ENCODE data around the gene DHX40.
"Not testable (repeated sequence)": the region's sequence is repeated elsewhere in the genome, so short reads cannot be mapped to it uniquely, and the experiment has no call there.

The DHX40 gene

DNA sequence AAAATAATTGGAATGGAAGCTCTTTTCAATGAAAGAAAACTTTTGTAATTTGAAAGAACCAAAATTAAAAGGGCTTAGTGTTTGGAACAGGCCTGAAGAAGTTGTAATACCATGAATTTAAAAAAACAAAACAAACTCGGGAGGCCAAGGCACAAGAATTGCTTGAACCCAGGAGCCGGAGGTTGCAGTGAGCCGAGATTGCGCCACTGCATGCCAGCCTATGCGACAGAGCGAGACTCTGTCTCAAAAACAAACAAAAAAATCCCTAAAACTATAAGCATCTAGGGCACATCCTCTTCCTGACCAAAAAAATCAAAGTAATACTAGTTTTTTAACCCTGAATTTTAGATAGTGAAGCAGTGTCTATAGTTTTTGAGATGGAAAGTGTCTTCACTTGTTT is 67.0 kb downstream of the DHX40 start:
- H3K27ac Mint-ChIP-seq: no peak overlapping the region

DNA sequence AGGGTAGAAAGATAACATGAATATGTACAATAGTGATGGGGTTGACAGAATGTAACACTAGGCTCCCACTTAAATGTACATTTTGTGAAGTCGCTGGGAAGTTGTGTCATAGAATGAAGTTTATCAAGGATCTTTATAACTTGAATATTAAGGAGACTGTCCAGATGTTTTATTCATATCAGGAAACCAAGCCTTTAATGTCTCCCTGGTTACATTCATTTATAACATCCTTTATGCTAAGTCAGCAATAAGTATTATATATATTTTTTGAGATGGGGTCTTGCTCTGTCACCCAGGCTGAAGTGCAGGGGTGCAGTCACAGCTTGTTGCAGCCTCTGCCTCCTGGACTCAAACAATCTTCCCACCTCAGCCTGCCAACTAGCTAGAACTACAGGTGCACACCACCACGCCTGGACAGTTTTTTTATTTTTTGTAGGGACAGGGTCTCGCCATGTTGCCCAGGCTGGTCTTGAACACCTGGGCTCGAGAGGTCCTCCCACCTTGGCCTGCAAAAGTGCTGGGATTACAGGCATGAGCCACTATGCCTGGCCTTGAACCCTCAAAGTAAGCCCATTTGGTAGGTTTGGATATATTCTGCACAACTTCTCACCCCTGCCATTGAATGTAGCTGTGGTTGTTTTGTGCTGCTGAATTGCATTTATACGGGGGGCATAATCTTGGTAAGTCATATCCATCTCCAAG is 68.4 kb downstream of the DHX40 start:
- Mint-ChIP-seq H3K27ac (no peak overlapping the region), H3K9me3 (no peaks in the 10 kb centered on the region), H3K4me1 (ENCODE audit: low read depth) (peaks cover 66% of the 10 kb centered on the region), H3K4me3 (no peak overlapping the region), H3K36me3 (ENCODE audit: low read depth) (peaks cover 25% of the 10 kb centered on the region), H3K27me3 (no peaks in the 10 kb centered on the region)

More for the DNA sequence above, 67.0 kb downstream of the DHX40 start:
- peaks cover 37% of the 10 kb centered on the region for H3K36me3 Mint-ChIP-seq (ENCODE audit: low read depth)
- no peak overlapping the region for H3K4me3 Mint-ChIP-seq
- peaks cover 69% of the 10 kb centered on the region for H3K4me1 Mint-ChIP-seq (ENCODE audit: low read depth)
- no peaks in the 10 kb centered on the region for H3K27me3 Mint-ChIP-seq
- no peaks in the 10 kb centered on the region for H3K9me3 Mint-ChIP-seq

DNA sequence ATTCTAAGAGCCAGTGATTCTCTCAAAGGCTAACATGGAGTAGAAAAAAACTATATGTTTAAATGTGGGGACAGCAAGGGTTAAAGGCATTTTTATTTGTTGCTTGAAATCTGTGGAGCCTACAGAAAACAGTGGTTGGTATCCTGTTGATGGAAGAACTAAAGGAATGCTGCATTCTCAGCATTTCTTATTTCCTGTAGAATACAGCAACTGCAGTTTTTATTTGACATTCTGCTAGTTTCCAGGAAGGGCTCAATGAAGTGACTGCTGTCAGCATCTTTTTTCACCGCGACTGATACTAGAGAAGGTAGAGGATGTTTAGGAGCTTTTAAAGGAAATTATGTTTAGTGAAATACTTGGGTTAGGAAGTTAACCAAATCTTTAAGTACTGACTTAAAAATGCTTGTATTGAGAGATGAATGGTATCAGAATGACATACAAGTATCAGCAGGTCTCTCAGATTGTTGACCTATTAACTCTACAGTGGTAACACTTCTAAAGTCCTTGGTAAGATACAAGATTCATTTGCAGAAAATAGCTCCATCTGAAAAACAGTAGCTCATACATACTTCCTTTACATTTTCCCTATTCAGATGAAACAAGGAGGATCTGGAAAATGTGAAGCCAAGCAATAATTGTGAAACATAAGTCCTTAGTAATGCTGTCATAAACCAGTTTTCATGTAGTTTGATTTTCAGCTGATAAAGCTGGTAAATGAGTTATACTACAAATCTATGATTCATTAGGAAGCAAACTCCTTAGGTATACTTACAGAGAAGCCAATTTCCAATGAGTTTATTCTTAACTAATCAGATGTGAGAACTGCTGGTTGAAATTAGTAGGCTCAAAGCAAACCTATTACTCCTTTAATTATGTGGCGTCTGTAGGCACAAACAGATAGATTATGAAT is 69.5 kb downstream of the DHX40 start:
- H3K27me3 Mint-ChIP-seq: no peaks in the 10 kb centered on the region
- H3K27ac Mint-ChIP-seq: peak overlapping the region; percentile 57
- peaks cover 60% of the 10 kb centered on the region for H3K4me1 Mint-ChIP-seq (ENCODE audit: low read depth)
- no peaks in the 10 kb centered on the region for H3K9me3 Mint-ChIP-seq
- H3K4me3 Mint-ChIP-seq: no peak overlapping the region
- H3K36me3 Mint-ChIP-seq (ENCODE audit: low read depth): peaks cover 15% of the 10 kb centered on the region

DNA sequence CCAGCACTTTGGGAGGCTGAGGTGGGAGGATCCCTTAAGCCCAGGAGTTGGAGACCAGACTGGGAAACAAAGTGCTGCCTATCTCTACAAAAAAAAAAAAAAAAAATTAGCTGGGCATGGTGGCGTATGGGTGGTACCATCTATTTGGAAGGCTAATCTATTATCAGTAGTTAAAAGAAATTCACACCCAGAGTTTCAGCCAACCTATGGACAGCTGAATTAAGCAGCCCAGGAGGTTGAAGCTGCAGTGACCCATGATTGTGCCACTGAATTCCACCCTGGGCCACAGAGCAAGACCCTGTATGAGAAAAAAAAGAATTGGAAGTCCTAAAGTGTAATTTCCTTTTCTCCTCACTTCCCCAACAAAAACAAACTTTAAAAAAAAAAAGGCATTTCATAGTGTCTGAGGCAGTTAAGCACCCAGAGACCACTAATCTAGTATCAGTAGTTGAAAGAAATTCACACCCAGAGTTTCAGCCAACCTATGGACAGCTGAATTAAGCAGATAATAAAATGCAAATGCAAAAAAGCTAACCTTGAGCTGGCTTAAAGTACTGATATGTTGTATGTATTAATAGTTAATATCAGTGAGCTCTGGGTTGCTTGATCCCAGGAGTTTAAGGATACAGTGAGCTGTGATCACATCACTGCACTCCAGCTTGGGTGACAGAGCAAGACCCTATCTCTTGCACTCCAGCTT is 72.4 kb downstream of the DHX40 start:
- Mint-ChIP-seq H3K9me3 (no peaks in the 10 kb centered on the region), H3K36me3 (ENCODE audit: low read depth) (no peaks in the 10 kb centered on the region), H3K27me3 (no peaks in the 10 kb centered on the region), H3K4me3 (no peak overlapping the region), H3K4me1 (ENCODE audit: low read depth) (peaks cover 66% of the 10 kb centered on the region), H3K27ac (peak overlapping the region; percentile 5)

DNA sequence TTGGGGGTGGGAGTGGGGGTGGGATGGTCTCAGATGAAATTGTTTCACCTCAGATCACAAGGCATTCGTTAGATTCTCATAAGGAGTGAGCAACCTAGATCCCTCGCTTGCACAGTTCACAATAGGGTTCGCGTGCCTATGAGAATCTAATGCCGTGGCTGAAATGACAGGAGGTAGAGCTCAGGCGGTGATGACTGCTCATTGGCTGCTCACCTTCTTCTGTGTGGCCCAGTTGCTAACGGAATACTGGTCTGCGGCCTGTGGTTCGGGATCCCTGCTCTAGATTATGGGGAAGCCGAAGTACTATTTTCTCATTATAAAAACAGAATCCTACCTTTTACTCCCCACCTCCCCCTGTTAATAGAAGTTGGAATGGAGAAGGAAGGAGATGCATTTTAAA is 73.1 kb downstream of the DHX40 start:
- Mint-ChIP-seq H3K36me3 (ENCODE audit: low read depth) (peaks cover 3% of the 10 kb centered on the region), H3K4me3 (no peak overlapping the region), H3K9me3 (no peaks in the 10 kb centered on the region), H3K27me3 (no peaks in the 10 kb centered on the region), H3K27ac (no peak overlapping the region), H3K4me1 (ENCODE audit: low read depth) (peaks cover 66% of the 10 kb centered on the region)

DNA sequence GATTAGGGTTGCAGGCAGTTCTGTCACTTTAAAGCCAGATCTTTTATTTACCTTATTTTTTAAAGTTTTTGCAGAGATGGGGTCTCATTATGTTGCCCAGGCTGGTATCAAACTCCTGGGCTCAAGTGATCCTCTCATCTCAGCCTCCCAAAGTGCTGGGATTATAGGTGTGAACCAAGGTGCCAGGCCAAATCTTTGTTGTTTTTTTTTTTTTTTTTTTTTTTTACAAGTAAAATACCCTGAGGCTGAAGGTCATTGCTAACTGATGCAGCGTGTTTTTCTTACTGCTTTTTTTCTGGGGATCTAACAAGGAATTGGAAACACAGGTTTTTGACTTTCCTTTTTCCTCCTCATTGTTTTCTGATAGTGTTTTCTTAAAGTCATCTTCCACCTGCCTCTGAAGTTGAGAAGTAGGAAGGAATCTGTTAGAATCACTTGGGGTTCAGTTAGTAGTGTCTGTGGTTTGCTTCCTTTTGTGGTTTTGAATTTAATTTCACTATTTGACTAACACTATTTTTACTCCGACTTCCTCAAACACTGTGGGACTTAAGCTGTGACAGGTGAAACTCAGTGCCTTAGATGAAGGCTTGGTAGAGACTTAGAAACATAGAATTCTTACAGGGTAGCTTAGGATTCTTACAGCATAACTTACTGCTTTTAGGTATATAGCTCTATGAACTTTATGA is 76.5 kb downstream of the DHX40 start:
- no peaks in the 10 kb centered on the region for H3K9me3 Mint-ChIP-seq
- H3K36me3 Mint-ChIP-seq (ENCODE audit: low read depth): peaks cover 22% of the 10 kb centered on the region
- H3K27me3 Mint-ChIP-seq: no peaks in the 10 kb centered on the region
- peak overlapping the region; percentile 51 for H3K4me3 Mint-ChIP-seq
- peaks cover 64% of the 10 kb centered on the region for H3K4me1 Mint-ChIP-seq (ENCODE audit: low read depth)
- peak overlapping the region; percentile 64 for H3K27ac Mint-ChIP-seq

DNA sequence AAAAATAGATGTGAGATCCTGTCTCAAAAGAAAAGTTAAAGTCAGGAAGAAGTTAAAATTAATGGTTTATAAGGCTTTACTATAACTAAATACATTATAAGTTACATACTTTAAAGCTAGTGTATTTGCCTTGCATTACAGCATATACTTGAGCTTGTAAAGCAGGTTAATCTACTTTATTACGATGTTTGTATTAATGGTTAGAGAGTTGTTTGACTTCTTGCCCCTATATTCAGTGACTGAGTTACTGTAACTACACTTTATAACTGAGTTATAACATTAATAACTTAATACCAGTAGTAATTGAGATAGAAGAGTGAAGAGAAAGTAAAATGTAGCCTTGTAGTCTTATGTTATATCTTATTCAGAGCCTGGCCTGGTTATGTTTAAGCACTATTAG is 77.2 kb downstream of the DHX40 start:
- H3K27ac Mint-ChIP-seq: peak overlapping the region; percentile 64
- H3K4me3 Mint-ChIP-seq: peak overlapping the region; percentile 51
- no peaks in the 10 kb centered on the region for H3K27me3 Mint-ChIP-seq
- no peaks in the 10 kb centered on the region for H3K9me3 Mint-ChIP-seq
- H3K4me1 Mint-ChIP-seq (ENCODE audit: low read depth): peaks cover 64% of the 10 kb centered on the region
- H3K36me3 Mint-ChIP-seq (ENCODE audit: low read depth): peaks cover 29% of the 10 kb centered on the region

DNA sequence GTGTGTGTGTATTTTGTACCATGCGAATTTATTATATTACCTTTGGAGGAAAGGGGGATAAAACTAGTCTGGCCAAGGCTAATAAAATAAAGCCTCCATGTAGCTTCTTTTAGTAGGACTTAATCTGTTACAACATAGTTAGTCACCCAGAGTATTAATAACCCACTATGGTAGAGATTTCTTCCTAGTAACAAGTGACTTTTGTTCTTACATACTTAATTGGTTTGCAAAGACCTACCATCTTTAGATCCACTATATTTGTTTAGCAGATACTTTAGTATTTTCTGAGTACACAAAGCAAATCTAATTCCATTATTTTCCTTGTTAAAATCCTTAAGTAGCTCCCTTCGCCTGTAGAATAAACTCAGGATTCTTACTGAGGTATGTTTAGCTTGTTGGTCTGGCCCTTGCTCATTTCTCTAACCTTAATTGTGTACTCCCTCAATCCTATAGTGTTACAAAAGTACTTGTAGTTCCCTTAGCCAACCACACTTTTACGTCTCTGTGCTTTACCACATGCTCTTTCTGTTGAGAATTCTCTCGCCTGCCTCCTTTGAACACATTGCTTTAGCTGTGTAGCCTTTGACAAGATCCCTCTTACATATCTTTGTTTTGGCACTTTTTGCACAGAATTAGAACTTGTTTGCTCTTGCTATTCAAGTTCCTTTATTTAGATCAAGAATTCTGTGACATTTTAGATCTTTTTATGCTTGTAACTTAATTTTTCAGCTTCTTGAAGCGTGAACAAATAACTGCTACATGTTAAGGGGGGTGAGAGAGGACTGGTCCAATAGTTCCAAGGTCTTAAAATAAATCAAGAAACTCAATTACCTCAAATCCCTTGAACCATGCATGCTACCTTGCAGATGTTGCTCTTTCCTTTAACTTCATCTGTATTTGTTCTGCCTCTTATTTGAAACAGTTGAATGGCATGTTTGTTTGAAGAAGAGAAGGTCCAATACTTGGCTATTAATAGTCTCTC is 78.0 kb downstream of the DHX40 start:
- H3K27ac Mint-ChIP-seq: peak overlapping the region; percentile 12
- H3K9me3 Mint-ChIP-seq: no peaks in the 10 kb centered on the region
- peaks cover 37% of the 10 kb centered on the region for H3K36me3 Mint-ChIP-seq (ENCODE audit: low read depth)
- no peak overlapping the region for H3K4me3 Mint-ChIP-seq
- no peaks in the 10 kb centered on the region for H3K27me3 Mint-ChIP-seq
- peaks cover 60% of the 10 kb centered on the region for H3K4me1 Mint-ChIP-seq (ENCODE audit: low read depth)

DNA sequence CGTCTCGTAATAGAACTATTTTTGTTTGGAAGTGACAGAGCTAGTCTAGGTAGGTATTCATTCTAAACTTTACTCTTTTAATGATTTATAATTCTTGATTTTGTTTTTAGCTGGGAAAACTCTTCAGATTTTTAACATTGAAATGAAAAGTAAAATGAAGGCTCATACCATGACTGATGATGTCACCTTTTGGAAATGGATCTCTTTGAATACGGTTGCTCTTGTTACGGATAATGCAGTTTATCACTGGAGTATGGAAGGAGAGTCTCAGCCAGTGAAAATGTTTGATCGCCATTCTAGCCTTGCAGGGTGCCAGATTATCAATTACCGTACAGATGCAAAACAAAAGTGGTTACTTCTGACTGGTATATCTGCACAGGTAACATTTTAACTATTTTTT is 81.9 kb downstream of the DHX40 start:
- Mint-ChIP-seq H3K36me3 (ENCODE audit: low read depth) (peaks cover 73% of the 10 kb centered on the region), H3K4me1 (ENCODE audit: low read depth) (peaks cover 61% of the 10 kb centered on the region), H3K9me3 (no peaks in the 10 kb centered on the region), H3K27ac (no peak overlapping the region), H3K27me3 (no peaks in the 10 kb centered on the region), H3K4me3 (no peak overlapping the region)

DNA sequence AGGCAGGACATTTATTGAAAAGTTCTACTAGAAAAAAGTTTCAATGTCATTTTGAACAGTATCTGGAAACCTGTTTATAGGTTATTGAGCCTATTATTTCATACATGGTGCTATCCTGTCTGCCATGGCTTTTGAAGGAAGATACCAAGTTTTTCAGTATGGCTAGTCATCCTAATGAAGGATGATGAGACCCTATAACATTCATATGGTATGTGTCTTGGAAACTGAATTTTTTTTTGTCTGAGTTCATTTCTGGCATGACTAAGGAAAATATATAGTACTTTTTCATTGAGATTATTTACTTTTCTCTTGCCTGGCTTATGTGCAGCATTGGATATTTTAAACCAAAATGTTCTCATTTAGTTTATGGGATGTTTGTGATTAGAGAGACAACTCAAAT is 84.5 kb downstream of the DHX40 start:
- peaks cover 41% of the 10 kb centered on the region for H3K4me1 Mint-ChIP-seq (ENCODE audit: low read depth)
- H3K9me3 Mint-ChIP-seq: no peaks in the 10 kb centered on the region
- peaks cover 74% of the 10 kb centered on the region for H3K36me3 Mint-ChIP-seq (ENCODE audit: low read depth)
- no peak overlapping the region for H3K4me3 Mint-ChIP-seq
- H3K27ac Mint-ChIP-seq: peak overlapping the region; percentile 26
- no peaks in the 10 kb centered on the region for H3K27me3 Mint-ChIP-seq

DNA sequence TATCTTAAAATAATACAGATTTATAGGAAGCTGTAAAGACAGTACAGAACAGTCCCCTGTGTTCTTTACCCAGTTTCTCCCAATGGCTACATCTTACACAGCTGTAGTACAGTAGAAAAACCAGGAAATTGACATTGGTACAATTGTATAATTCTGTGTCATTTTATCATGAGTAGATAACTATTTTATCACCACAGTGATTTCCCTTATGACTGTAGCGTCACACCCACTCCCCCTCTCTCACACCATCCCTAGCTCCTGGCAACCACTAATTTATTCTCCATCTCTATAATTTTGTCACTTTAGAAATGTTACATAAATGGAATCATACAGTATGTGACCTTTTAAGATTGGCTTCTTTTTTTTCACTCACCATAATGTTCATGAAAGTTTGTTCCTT is 85.2 kb downstream of the DHX40 start:
- Mint-ChIP-seq H3K4me1 (ENCODE audit: low read depth) (peaks cover 38% of the 10 kb centered on the region), H3K27ac (no peak overlapping the region), H3K4me3 (no peak overlapping the region), H3K36me3 (ENCODE audit: low read depth) (peaks cover 76% of the 10 kb centered on the region), H3K27me3 (no peaks in the 10 kb centered on the region), H3K9me3 (no peaks in the 10 kb centered on the region)

DNA sequence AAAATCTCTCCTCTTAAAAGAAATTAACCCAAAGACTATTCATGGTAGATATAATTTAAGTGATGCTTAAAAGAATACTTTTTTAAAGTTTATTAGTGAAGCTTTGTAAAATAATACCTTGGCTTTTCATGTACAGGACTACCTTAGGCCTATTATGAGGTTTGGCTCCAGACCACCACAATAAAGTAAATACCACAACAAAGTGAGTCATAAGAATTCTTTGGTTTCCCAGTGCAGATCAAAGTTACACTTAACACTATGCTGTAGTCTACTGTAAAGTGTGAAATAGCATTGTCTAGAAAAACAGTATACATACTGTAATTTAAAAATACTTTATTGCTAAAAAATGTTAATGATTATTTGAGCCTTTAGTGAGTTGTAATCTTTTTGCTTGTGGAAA is 85.9 kb downstream of the DHX40 start:
- Mint-ChIP-seq H3K27me3 (no peaks in the 10 kb centered on the region), H3K9me3 (no peaks in the 10 kb centered on the region), H3K4me1 (ENCODE audit: low read depth) (peaks cover 38% of the 10 kb centered on the region), H3K4me3 (no peak overlapping the region), H3K27ac (no peak overlapping the region), H3K36me3 (ENCODE audit: low read depth) (peaks cover 83% of the 10 kb centered on the region)

DNA sequence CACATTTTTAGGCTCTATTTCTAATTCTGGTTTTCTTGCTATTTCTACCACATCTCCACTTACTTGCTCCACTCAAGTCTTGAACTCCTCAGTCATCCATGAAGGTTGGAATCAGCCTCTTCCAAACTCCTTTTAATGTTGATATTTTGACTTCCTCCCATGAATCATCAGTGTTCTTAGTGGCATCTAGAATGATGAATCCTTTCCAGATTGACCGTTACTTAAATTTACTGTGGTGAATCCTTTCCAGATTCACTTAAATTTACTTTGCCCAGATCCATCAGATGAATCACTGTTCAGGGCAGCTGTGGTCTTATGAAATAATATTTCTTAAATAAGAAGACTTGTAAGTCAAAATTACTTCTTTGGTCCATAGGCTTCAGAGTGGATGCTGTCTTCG is 86.7 kb downstream of the DHX40 start:
- Mint-ChIP-seq H3K4me3 (no peak overlapping the region), H3K9me3 (no peaks in the 10 kb centered on the region), H3K4me1 (ENCODE audit: low read depth) (peaks cover 34% of the 10 kb centered on the region), H3K27ac (no peak overlapping the region), H3K36me3 (ENCODE audit: low read depth) (peaks cover 83% of the 10 kb centered on the region), H3K27me3 (no peaks in the 10 kb centered on the region)

DNA sequence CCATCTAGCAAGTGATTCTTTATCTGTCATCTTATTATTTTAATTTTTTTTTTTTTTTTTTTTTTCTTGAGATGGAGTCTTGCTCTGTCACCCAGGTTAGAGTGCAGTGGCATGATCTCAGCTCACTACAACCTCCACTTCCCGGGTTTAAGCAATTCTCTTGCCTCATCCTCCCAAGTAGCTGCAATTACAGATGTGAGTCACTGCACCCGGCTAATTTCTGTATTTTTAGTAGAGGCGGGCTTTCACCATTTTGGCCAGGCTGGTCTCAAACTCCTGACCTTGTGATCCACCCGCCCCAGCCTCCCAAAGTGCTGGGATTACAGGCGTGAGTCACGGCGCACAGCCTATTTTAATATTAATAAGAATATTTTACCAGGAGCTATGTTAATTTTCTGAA is 91.2 kb downstream of the DHX40 start:
- H3K27me3 Mint-ChIP-seq; H3K4me1 Mint-ChIP-seq (ENCODE audit: low read depth); H3K27ac Mint-ChIP-seq; H3K4me3 Mint-ChIP-seq; H3K9me3 Mint-ChIP-seq: not testable (repeated sequence)
- H3K36me3 Mint-ChIP-seq (ENCODE audit: low read depth): peaks cover 78% of the 10 kb centered on the region

Data from stimulated activated naive CD8-positive, alpha-beta T cell treated with anti-CD3 and anti-CD28 coated beads, Interleukin-15, Interleukin-2, amounts not matched to agents 100 ng/mL and 50 ng/mL, for 24 hours (primary cell).